Stimulated activated CD4-positive, alpha-beta T cell treated with anti-CD3 and anti-CD28 coated beads, Interleukin-1b, Interleukin-23, amount 100 ng/mL, for 24 hours (primary cell): ENCODE data around the gene ACTR3C.

Experiments
- DNase-seq, 4 experiments: peaks; one replicate each; pipeline ENCODE4 v3.0.0-alpha.2; 2020; ENCODE audit warnings: low read depth in 4 of 4, low spot score in 1 of 4

ACTR3C gene

GRCh38 chr7:150359622-150360362, 36.4 kb upstream of the ACTR3C start:
- DNase-seq: no peak

- DNase-seq: no peak
Observed at GRCh38 chr7:150358988-150359621, 35.8 kb upstream of the ACTR3C start.

DNA sequence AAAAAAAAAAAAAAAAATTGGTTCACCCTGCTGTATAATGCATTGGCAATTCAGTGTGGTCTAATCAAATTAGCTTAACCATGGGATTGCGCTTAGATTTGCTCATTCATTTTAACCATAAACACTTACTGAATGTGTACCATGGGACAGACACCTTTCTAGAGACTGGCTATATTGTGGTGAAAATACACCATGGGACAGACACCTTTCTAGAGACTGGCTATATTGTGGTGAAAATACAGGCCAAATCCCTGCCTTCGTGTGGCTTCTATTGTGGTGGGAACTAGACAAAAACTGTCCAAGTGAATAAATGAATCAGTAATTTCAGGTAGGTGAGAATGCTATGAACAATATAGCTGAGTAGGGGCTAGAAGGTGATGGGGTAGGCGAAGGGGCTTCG, 35.1 kb upstream of the ACTR3C start:
- DNase-seq: no peak

GRCh38 chr7:150357771-150358427, 34.6 kb upstream of the ACTR3C start:
- DNase-seq: no peak

DNA sequence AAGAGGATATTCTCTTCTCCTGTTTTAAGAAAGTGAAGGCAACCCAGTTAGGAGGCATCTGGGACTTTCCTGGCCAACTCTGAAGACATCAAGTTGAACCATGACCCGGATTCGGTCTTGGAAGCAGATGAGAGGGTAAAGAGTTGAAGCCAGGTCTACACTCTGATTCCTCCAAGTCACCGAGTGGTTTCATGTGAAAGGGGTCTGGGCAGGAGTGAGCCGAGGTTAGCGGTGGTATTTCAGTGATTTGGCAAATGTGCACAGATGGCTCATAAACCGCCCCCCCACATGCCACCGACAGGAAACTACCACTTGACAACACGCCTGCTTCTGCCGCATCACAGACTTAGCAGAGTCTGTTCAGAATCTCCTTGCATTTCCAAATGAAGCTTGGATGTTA, 33.9 kb upstream of the ACTR3C start:
- DNase-seq: peak; percentile 31 to 47 (median 34)

- no peak for DNase-seq
Observed at GRCh38 chr7:150356265-150356897, 33.0 kb upstream of the ACTR3C start.

DNA sequence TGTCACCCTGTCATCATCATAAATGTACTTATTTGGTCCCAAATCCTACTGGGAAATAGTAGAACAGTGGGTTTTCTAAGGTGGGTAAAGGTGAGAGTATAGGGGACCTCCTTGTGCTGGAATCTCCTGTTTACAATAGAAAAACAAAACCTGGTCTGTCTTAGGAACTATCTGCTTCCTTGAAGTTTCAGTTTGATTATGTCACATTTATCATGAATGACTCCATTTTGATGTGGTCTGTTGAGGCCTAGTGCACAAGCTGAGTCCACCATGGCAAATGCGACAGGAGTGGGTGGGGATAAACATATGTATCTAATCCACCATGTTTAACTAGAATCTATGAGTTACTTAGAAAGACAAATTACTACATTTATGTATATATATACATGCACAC, 32.3 kb upstream of the ACTR3C start:
- DNase-seq: no peak

DNA sequence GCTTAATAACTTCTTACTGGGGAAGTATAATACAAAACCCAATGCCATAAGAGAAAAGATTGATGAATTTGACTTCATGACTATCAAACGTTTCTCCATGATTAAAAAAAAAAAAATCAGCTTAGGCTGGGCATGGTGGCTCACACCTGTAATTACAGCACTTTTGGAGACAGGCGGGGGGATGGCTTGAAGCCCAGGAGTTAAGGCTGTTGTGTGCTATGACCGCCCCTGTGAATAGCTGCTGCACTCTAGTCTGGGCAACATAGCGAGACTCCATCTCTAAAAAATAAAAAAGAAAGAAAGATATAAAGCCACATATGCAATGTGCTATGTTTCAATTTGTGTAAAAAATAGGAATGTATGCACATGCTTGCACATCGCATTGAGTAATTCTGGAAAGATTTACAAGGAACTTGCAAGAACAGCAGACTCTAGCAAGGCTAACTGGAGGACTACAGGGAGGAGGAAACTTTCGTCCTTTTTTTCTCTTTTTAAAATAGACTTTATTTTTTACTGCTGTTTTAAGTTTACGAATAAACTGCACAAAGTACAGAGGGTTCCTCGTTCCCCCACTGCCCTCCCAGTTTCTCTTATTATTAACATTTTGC, 28.3 kb upstream of the ACTR3C start:
- DNase-seq: no peak

- DNase-seq: no peak
Observed at GRCh38 chr7:150346922-150347321, 23.6 kb upstream of the ACTR3C start.

DNA sequence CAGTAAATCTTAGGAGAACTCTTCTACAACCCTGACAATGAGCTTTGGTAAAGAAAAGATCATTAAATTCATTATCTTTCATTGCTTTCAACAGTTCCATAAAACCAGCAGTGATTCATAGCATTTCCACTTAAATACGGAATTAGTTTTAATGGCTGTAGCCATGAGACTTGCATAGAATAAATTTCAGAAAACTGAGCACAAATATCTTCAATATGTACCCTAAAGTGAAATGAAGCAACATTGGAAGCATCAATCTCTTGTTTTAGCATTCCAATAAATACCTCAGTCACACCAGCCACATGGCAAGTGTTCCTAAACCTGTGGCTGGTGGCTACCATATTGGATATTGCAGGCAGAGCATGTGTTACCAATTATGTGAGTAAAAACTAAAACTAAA, 21.7 kb upstream of the ACTR3C start:
- DNase-seq: no peak

DNA sequence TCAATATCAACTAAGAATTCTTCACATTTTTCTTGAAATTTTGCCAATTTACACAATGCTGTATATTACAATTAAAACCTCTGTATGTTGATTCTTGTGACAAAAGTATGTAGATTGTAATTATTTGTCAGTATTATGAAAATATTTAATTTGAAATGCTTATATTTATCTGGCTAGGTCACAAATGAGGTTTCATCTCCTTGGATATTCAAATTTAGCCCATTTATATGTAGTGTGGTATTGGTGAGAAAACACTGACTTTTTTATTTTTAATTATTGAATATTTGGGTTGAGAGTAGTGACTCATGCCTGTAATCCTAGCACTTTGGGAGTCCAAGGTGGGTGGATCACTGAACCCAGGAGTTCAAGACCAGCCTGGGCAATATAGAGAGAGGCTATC, 21.0 kb upstream of the ACTR3C start:
- DNase-seq: no peak

DNA sequence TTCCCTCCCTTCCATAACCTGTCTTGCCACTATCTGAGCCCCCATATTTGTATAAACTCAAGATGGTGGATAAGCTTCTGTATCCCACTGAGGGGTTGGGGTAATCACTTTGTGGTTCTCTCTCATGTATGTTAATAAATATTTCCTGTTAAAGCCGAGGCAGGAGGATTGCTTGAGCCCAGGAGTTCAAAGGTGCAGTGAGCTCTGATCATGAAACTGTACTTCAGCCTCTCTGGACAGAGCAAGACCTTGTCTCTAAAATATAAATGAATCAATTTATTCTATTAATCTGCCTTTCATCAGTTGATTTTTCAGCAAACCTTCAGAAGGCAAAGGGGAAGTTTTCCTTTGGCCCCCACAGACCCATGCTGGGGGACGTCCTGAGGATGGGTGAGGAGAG, 19.9 kb upstream of the ACTR3C start:
- DNase-seq: no peak

- DNase-seq: no peak
Observed at GRCh38 chr7:150342121-150342408, 18.7 kb upstream of the ACTR3C start.

DNA sequence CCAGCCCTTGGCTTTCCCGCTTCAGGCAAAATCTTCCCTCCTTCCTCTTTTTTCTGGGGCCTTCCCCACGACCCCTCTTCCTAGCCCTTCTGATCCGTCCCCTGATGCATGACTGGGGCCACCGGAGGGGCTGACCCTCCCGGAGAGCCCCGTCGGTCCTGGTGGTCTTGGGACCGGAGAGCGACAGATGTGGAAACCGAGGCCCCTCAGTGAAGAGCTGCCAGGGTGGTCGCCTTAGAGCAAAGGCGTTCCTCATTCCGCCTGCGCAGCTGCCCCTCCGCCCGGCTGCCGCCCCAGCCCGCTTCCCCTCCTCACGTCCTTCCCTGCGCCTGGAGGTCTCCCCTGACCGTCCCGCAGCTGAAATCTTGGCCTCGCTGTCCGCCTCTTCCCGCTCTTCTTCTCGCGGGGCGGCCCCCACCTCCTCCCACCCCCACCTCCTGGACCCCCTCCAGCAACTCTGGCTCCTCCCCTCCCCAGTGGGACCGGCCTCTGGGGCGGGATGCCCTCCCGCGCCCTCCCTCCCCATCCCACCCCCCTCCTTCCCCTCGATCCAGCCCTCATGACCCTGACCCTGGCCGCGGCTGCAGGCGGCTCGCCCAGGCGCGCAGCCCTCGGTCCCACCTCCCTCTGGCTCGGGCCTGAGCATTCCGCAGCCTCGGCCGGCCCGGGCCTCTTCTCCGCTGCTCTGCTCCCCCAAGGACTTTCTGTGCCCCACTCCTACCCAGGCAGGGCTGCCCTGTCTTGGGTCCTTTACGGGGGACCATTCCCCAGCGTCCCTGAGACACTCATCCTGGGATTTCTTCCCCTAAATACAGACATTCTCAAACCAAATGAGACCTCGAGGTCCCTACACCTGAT, 18.1 kb upstream of the ACTR3C start, which contains the start of gene RARRES2:
Gene RARRES2 (minus strand): TSS at position 367 of the 858 bp plus-strand sequence. CDS start 1,020 bp downstream, outside the sequence.
- no peak for DNase-seq

- DNase-seq: no peak
Observed at GRCh38 chr7:150340875-150341262, 17.5 kb upstream of the ACTR3C start.

- DNase-seq: no peak
Observed at GRCh38 chr7:150340024-150340749, 16.8 kb upstream of the ACTR3C start.

DNA sequence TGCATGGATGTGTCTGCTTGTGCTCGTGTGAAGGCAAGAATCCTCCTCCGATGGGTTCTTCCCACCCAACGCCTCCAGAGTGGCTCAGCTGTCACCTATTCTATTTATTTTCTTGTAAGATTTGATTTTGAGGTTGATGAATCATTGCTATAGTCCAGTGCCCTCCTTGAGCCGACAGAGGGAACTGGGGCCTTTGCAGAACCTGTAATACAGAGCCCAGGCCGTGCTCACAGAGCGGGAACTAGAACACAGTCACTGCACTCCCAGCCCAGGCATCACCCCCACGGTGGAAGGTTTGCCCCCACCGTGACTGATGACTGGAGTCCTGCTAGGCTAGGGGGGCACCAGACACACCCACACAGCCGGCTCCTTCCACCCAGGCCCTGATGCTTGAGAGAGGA, 16.1 kb upstream of the ACTR3C start:
- DNase-seq: no peak

- no peak for DNase-seq
Observed at GRCh38 chr7:150338166-150338829, 15.0 kb upstream of the ACTR3C start.

DNA sequence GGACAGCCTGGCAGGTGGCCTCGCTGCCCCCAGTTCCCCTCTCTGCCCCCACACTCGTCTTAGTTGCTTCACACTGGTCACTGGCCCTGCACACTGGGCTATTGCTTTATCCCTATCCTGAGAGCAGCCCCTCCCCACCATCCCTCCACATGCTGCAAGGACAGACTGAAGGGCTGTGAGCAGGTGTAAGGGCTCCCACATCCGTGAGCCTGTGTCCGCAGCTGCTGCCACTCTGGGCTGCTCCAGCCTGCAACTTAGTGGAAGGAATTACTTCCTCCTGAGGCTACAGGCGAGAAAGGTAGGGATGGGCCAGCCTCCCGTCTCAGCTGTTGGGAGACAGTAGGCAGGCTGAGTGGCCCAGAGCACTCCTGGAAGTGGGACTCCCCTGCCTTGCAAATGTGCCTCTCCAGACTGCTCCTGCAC, 14.3 kb upstream of the ACTR3C start:
- no peak for DNase-seq
